Measurements from ENCODE around the gene PRELP.
"Not testable (repeated sequence)": the region's sequence is repeated elsewhere in the genome, so short reads cannot be mapped to it uniquely, and the experiment has no call there.

Gene PRELP

GRCh38 chr1:203454986-203455471 is 20.6 kb upstream of the PRELP start:
- no peak for DNase-seq

- DNase-seq: no peak
Measured at GRCh38 chr1:203455706-203456105, 19.9 kb upstream of the PRELP start.

- no peak for DNase-seq
Measured at GRCh38 chr1:203456577-203456976, 19.0 kb upstream of the PRELP start.

GRCh38 chr1:203458078-203458477 is 17.5 kb upstream of the PRELP start:
- DNase-seq: no peak

- no peak for DNase-seq
Measured at GRCh38 chr1:203459671-203460201, 15.9 kb upstream of the PRELP start.

GRCh38 chr1:203461717-203462116 is 13.9 kb upstream of the PRELP start:
- no peak for DNase-seq

- DNase-seq: no peak
Measured at GRCh38 chr1:203462143-203462542, 13.5 kb upstream of the PRELP start.

GRCh38 chr1:203462878-203463277 is 12.7 kb upstream of the PRELP start:
- no peak for DNase-seq

GRCh38 chr1:203463469-203464062 is 12.0 kb upstream of the PRELP start:
- no peak for DNase-seq

- DNase-seq: no peak
Measured at GRCh38 chr1:203464226-203464625, 11.4 kb upstream of the PRELP start.

- no peak for DNase-seq
Measured at GRCh38 chr1:203464743-203465142, 10.9 kb upstream of the PRELP start.

- no peak for DNase-seq
Measured at GRCh38 chr1:203465146-203465798, 10.3 kb upstream of the PRELP start.

- DNase-seq: peak; percentile 69
Measured at GRCh38 chr1:203465948-203466347, 9.7 kb upstream of the PRELP start.

GRCh38 chr1:203466906-203467549 is 8.6 kb upstream of the PRELP start:
- DNase-seq: not testable (repeated sequence)

- peak; percentile 4 for DNase-seq
Measured at GRCh38 chr1:203467550-203467921, 8.1 kb upstream of the PRELP start.

- no peak for DNase-seq
Measured at GRCh38 chr1:203468326-203468725, 7.3 kb upstream of the PRELP start.

GRCh38 chr1:203470240-203470639 is 5.4 kb upstream of the PRELP start:
- DNase-seq: no peak

- peak; percentile 7 for DNase-seq
Measured at GRCh38 chr1:203471841-203472240, 3.8 kb upstream of the PRELP start.

- no peak for DNase-seq
Measured at GRCh38 chr1:203473281-203473680, 2.3 kb upstream of the PRELP start.

- no peak for DNase-seq
Measured at GRCh38 chr1:203473781-203474305, 1.8 kb upstream of the PRELP start.

GRCh38 chr1:203476216-203476814 is 709 bp downstream of the PRELP start:
- DNase-seq: no peak

GRCh38 chr1:203477748-203478147 is 2.1 kb downstream of the PRELP start:
- no peak for DNase-seq

- DNase-seq: no peak
Measured at GRCh38 chr1:203478231-203478630, 2.6 kb downstream of the PRELP start.
